Measurements from ENCODE around the gene DIS3L2.
"Not testable (repeated sequence)": the region's sequence is repeated elsewhere in the genome, so short reads cannot be mapped to it uniquely, and the experiment has no call there.

The DIS3L2 gene

GRCh38 chr2:232310696-232311095 lies 349.2 kb downstream of the DIS3L2 start:
- no peaks in the 10 kb centered on the region for H3K27me3 ChIP-seq (ENCODE audit: insufficient read depth, low read depth, severe bottlenecking)
- TF ChIP-seq CTCF (IDR thresholded peaks at IDR 0.05; ENCODE audit: low read depth, low read length) = no peak
- DNase-seq = no peak
- no peak overlapping the region for H3K27ac ChIP-seq
- H3K9me3 ChIP-seq (ENCODE audit: severe bottlenecking) = peaks cover 12% of the 10 kb centered on the region
- no peaks in the 10 kb centered on the region for H3K36me3 ChIP-seq
- H3K4me3 ChIP-seq (ENCODE audit: low read depth, low read length) = no peak overlapping the region

- H3K36me3 ChIP-seq = not testable (repeated sequence)
Observed at GRCh38 chr2:232313645-232314044, 352.1 kb downstream of the DIS3L2 start.

GRCh38 chr2:232315049-232315922 lies 353.8 kb downstream of the DIS3L2 start:
- H3K4me3 ChIP-seq (ENCODE audit: low read depth, low read length) = no peak overlapping the region

More at GRCh38 chr2:232313645-232314044, 352.1 kb downstream of the DIS3L2 start:
- not testable (repeated sequence) for H3K27ac ChIP-seq; DNase-seq; H3K4me3 ChIP-seq (ENCODE audit: low read depth, low read length); H3K27me3 ChIP-seq (ENCODE audit: insufficient read depth, low read depth, severe bottlenecking)
- H3K9me3 ChIP-seq (ENCODE audit: severe bottlenecking) = peaks cover 12% of the 10 kb centered on the region

GRCh38 chr2:232315923-232316299 lies 354.4 kb downstream of the DIS3L2 start:
- no peak overlapping the region for H3K27ac ChIP-seq
- no peaks in the 10 kb centered on the region for H3K27me3 ChIP-seq (ENCODE audit: insufficient read depth, low read depth, severe bottlenecking)
- DNase-seq = no peak
- H3K9me3 ChIP-seq (ENCODE audit: severe bottlenecking) = peaks cover 12% of the 10 kb centered on the region
- no peak overlapping the region for H3K4me3 ChIP-seq (ENCODE audit: low read depth, low read length)
- TF ChIP-seq CTCF (IDR thresholded peaks at IDR 0.05; ENCODE audit: low read depth, low read length) = no peak
- no peaks in the 10 kb centered on the region for H3K36me3 ChIP-seq

More at GRCh38 chr2:232315049-232315922, 353.8 kb downstream of the DIS3L2 start:
- H3K27ac ChIP-seq = no peak overlapping the region
- DNase-seq = no peak
- H3K27me3 ChIP-seq (ENCODE audit: insufficient read depth, low read depth, severe bottlenecking) = no peaks in the 10 kb centered on the region
- TF ChIP-seq CTCF (IDR thresholded peaks at IDR 0.05; ENCODE audit: low read depth, low read length) = no peak
- H3K36me3 ChIP-seq = no peaks in the 10 kb centered on the region
- H3K9me3 ChIP-seq (ENCODE audit: severe bottlenecking) = peaks cover 12% of the 10 kb centered on the region

- no peak overlapping the region for H3K4me3 ChIP-seq (ENCODE audit: low read depth, low read length)
- DNase-seq = no peak
- TF ChIP-seq CTCF (IDR thresholded peaks at IDR 0.05; ENCODE audit: low read depth, low read length) = no peak
- H3K27ac ChIP-seq = no peak overlapping the region
- no peaks in the 10 kb centered on the region for H3K36me3 ChIP-seq
- H3K9me3 ChIP-seq (ENCODE audit: severe bottlenecking) = peaks cover 12% of the 10 kb centered on the region
- no peaks in the 10 kb centered on the region for H3K27me3 ChIP-seq (ENCODE audit: insufficient read depth, low read depth, severe bottlenecking)
Observed at GRCh38 chr2:232316461-232317330, 355.2 kb downstream of the DIS3L2 start.

Data from WERI-Rb-1 (cell line).